ENCODE measurements around the gene SNRK.

SNRK gene

GRCh38 chr3:43373560-43373928 is 87.2 kb downstream of the SNRK start:
- peak; percentile 69 for DNase-seq (ENCODE audit: low read depth)

GRCh38 chr3:43378066-43378935 is 92.0 kb downstream of the SNRK start:
- TF ChIP-seq CTCF (IDR thresholded peaks at IDR 0.05; ENCODE audit: low read length, missing control alignments): peak; percentile 71
- DNase-seq (ENCODE audit: low read depth): peak; percentile 44
- H3K4me3 ChIP-seq (replicated peaks; ENCODE audit: low read depth, low read length): no peak overlapping the region

More at GRCh38 chr3:43373560-43373928, 87.2 kb downstream of the SNRK start:
- no peak for TF ChIP-seq CTCF (IDR thresholded peaks at IDR 0.05; ENCODE audit: low read length, missing control alignments)
- no peak overlapping the region for H3K4me3 ChIP-seq (replicated peaks; ENCODE audit: low read depth, low read length)

DNA sequence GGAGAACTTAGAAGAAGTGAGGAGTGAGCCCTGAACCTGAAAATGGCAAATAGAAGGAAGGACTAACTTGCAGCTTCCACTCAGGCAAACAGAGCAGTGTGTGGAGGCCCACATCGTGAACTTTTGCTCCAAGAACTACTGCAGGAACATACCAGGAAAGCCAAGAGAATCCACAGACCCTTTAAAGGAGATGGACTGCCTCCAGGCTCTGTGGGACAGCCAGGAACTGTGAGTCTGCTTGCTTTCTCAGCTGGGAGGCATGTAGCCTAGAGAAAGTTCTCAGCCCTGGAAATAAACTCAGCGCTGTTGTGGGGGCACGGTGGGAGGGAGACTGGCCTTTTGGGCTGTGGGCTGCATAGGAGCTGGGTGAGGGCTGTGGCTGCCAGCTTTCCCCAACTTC is 93.0 kb downstream of the SNRK start:
- no peak for TF ChIP-seq CTCF (IDR thresholded peaks at IDR 0.05; ENCODE audit: low read length, missing control alignments)
- peak; percentile 66 for DNase-seq (ENCODE audit: low read depth)
- no peak overlapping the region for H3K4me3 ChIP-seq (replicated peaks; ENCODE audit: low read depth, low read length)

GRCh38 chr3:43388175-43388574 is 101.8 kb downstream of the SNRK start:
- DNase-seq (ENCODE audit: low read depth): no peak
- TF ChIP-seq CTCF (IDR thresholded peaks at IDR 0.05; ENCODE audit: low read length, missing control alignments): no peak
- no peak overlapping the region for H3K4me3 ChIP-seq (replicated peaks; ENCODE audit: low read depth, low read length)

GRCh38 chr3:43388915-43389314 is 102.6 kb downstream of the SNRK start:
- no peak for TF ChIP-seq CTCF (IDR thresholded peaks at IDR 0.05; ENCODE audit: low read length, missing control alignments)
- DNase-seq (ENCODE audit: low read depth): peak; percentile 44
- H3K4me3 ChIP-seq (replicated peaks; ENCODE audit: low read depth, low read length): no peak overlapping the region

- peak; percentile 97 for DNase-seq (ENCODE audit: low read depth)
- TF ChIP-seq CTCF (IDR thresholded peaks at IDR 0.05; ENCODE audit: low read length, missing control alignments): no peak
Measured at GRCh38 chr3:43389388-43390254, 103.3 kb downstream of the SNRK start.

More at GRCh38 chr3:43389388-43390254, 103.3 kb downstream of the SNRK start:
- no peak overlapping the region for H3K4me3 ChIP-seq (replicated peaks; ENCODE audit: low read depth, low read length)
